NCI-H1436 treated with DMSO at 0.1 percent for 48 hours (cell line): ENCODE data around the gene HINFP.

Experiments used
- DNase-seq: peaks from one replicate; lab custom pipeline; 2025; lab: John Stamatoyannopoulos, UW

Gene HINFP

GRCh38 chr11:119121008-119121810, at the start of gene HINFP:
Gene HINFP, plus strand, starts transcription at chr11:119121580. Its CDS starts 5,365 bp downstream, at chr11:119126945.
- peak; percentile 91 for DNase-seq

DNA sequence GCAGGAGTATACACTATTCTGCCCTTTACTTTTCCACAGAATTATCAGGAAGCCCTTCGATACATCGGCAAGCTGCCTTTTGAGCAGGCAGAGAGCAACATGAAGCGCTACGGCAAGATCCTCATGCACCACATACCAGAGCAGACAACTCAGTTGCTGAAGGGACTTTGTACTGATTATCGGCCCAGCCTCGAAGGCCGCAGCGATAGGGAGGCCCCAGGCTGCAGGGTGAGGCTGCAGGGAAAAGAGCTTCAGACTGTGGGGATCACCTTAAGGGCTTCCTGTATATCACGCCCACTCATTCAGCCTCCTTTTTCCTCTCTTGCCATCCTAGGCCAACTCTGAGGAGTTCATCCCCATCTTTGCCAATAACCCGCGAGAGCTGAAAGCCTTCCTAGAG, 43.5 kb upstream of the HINFP start:
- no peak for DNase-seq

DNA sequence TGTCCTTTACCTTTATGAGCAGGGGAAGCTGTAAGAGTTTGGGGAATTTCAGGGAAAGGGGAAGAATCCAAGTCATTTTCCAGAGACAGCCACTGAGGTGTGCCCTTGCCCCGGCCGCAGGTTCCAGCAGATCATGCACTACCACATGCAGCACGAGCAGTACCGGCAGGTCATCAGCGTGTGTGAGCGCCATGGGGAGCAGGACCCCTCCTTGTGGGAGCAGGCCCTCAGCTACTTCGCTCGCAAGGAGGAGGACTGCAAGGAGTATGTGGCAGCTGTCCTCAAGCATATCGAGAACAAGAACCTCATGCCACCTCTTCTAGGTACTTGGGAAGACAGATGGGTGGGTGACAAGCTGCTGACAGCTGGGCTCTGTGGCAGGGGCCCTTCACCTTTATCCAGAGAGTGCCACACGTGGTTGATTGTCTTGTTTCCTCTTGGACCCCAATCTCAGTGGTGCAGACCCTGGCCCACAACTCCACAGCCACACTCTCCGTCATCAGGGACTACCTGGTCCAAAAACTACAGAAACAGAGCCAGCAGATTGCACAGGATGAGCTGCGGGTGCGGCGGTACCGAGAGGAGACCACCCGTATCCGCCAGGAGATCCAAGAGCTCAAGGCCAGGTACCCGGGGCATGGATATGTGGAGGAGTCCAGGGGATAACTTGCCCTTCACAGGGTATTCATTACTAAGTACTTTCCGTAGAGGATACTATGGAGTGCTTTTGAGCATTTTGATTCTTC, 42.5 kb upstream of the HINFP start:
- DNase-seq = no peak

GRCh38 chr11:119081682-119082260, 39.6 kb upstream of the HINFP start:
- DNase-seq = no peak

GRCh38 chr11:119084663-119085436, 36.5 kb upstream of the HINFP start, which contains the start of gene HMBS:
Gene HMBS, plus strand, starts transcription at chr11:119084881. Its CDS starts 153 bp downstream, at chr11:119085034.
- DNase-seq = peak; percentile 82

DNA sequence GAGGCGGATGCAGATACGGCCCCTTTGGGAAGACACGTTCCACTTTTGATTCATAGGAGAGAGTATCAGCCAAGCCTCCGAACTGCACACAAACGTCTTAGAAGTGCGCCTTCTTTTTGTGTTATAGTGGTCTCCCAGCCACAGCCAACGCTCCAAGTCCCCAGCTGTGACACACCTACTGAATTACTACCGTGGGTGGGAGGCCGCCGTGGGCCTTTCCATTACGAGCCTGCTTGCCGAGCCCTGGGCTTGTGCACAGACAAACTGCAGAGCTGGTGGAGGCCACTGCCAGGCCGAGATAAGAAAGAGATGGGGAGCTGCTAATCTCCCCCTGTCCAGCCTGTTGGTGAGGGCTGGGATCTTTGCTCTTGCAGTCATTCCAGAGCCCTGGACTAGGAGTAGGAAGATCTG, 35.9 kb upstream of the HINFP start:
- no peak for DNase-seq

- no peak for DNase-seq
Observed at GRCh38 chr11:119087123-119087522, 34.3 kb upstream of the HINFP start.

- no peak for DNase-seq
Observed at GRCh38 chr11:119087747-119088241, 33.6 kb upstream of the HINFP start.

- DNase-seq = no peak
Observed at GRCh38 chr11:119088406-119088805, 33.0 kb upstream of the HINFP start.

- no peak for DNase-seq
Observed at GRCh38 chr11:119089319-119089718, 32.1 kb upstream of the HINFP start.

DNA sequence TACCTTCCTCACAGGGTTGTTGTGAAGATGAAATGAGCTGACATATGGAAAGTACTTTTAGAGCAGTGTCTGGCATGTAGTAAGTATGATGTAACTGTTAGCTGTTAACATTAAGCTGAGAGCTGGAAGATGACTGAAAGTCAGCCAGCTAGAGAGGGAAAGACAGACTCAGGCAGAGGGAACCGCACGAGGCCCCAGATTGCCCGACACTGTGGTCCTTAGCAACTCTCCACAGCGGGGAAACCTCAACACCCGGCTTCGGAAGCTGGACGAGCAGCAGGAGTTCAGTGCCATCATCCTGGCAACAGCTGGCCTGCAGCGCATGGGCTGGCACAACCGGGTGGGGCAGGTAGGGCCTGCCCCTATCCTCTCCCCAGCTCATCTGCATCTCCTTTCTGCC, 30.2 kb upstream of the HINFP start:
- DNase-seq = no peak

DNA sequence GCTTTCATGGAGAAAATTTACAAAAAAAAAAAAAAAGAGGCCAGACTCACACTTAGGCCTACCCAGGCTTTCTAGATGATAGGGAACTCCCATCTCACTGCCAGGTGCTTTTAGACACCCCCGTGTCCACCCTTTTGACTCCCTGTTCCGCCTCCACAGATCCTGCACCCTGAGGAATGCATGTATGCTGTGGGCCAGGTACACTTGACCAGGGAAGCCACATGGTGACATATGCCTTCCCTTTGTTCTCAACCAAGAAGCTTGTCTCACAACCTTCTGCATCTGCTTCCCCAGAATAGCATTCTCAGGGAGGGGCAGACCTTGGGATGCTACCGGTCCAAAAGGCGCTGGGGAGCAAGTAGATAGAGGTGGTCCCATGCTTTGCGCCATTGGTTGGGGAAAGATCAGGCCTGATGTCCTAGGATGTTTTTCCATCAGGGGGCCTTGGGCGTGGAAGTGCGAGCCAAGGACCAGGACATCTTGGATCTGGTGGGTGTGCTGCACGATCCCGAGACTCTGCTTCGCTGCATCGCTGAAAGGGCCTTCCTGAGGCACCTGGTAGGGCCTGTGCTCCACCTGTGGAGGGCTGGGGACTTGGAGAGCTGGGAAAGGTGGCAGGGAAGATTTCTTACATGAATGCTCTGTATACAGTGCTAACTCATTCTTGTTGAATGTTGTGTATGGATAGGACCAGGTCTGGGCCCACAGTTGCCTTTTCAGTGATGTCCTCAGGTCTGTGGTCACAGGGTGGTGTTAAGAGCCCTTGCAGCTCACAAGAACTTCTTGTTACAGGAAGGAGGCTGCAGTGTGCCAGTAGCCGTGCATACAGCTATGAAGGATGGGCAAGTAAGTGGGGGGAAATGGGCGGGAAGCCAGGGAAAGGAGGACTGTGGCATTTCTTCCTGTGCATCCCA, 29.2 kb upstream of the HINFP start:
- DNase-seq = no peak

DNA sequence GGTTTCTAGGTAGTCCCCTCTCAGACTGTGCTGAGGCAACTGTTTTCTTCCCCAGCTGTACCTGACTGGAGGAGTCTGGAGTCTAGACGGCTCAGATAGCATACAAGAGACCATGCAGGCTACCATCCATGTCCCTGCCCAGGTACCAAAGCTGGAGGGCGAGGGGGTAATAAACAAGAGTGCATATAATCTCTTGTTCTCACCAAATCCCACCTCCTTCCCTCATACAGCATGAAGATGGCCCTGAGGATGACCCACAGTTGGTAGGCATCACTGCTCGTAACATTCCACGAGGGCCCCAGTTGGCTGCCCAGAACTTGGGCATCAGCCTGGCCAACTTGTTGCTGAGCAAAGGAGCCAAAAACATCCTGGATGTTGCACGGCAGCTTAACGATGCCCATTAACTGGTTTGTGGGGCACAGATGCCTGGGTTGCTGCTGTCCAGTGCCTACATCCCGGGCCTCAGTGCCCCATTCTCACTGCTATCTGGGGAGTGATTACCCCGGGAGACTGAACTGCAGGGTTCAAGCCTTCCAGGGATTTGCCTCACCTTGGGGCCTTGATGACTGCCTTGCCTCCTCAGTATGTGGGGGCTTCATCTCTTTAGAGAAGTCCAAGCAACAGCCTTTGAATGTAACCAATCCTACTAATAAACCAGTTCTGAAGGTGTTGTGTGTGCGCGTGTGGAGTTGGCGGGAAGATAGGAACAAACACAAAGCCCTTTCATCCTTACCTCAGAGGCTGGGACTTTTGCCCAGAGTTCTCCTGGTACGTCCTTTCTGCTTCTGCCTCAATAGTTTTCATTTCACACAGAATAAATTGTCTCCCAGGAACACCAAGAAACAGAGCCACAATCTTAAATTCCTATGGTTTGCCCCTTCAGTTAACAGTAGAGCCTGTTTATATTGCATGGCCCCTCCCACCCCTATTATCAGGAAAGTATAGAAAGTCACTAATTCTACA, 28.2 kb upstream of the HINFP start:
- DNase-seq = no peak

DNA sequence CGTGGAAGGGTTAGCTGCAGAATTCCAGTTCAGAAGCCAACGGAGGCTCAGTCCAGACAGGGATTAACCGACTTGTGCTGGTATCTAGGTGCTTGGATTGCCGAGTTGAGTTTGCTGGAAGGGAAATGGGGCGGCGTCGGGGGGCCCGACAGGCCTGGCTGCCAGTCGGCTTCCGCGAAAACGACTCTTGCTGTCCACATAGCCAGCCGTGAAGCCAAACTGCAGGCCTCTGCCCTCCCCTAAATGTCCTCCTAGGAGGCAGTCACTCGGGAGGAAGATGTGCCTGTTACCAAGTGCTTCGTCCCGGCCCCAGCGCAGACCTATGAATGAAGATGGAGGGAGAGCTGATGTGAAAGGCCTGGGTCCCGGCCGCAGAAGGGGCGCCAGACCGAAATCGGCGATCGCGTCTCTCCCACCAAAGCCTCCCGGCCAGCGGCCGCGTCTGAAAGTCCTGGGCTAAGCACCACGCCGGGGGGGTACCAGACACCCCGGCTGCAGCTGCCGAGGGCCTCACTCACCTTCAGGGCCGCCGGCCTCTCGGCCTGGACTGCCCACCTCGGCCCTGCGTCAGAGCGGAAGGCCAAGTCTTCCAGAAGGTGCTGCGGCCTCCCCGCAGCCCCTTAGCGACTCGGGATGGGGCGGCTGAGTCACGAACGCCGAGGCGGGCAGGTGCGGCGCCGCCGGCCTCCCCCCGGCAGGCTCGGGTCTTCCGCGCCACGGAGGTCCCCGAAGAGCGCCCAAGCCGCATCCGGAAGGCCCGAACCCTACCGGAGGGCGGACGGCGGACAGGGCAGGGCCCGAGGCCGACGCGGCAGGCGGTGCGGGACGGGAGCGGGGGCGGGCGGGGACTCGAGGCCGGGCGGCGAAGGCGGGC, 27.2 kb upstream of the HINFP start:
- DNase-seq = no peak

DNA sequence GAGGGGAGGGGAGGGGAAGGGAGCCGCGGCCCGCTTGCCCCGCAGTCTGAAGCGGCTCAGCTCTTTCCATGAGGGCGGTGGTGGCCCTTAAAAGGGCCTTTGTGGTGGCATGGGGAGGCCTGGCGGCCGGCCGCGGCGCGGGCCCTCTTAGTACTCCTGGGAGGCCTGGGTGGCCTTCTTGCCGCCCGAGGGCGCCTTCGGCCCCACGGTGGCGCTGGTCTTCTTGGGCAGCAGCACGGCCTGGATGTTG, 26.6 kb upstream of the HINFP start:
- DNase-seq = no peak

- peak; percentile 97 for DNase-seq
Observed at GRCh38 chr11:119095066-119095880, 26.1 kb upstream of the HINFP start.

DNA sequence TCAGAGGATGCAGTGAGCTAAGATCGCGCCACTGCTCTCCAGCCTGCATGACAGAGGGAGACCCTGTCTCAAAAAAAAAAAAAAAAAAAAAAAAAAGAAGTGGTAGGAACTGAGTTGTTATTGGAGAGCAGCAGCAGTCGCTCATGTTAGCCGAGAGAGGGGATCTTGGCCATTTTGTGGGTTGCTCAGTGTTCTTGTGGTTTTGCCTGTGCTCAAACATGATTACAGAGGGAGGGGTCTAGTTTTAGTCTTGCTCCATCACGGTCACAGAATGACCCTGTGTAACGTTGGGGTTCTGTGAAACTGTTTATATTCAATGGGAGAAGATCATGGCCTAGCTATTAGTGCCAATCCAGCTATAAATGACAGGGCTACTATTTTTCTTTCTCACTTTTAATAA, 21.7 kb upstream of the HINFP start:
- no peak for DNase-seq
